NCI-H2029 treated with DMSO at 0.1 percent for 48 hours (cell line): ENCODE measurements around the gene MLLT3.

Experiments
- DNase-seq: peaks from one replicate; lab custom pipeline; 2025; lab: John Stamatoyannopoulos, UW

The MLLT3 gene

GRCh38 chr9:20624201-20625002, 2.1 kb upstream of the MLLT3 start:
- peak; percentile 18 for DNase-seq

- no peak for DNase-seq
Measured at GRCh38 chr9:20623748-20624124, 1.4 kb upstream of the MLLT3 start.

- no peak for DNase-seq
Measured at GRCh38 chr9:20623021-20623747, 885 bp upstream of the MLLT3 start.

GRCh38 chr9:20621471-20622329, 599 bp downstream of the MLLT3 start:
- no peak for DNase-seq

- DNase-seq, result no peak
Measured at GRCh38 chr9:20620650-20621470, 1.4 kb downstream of the MLLT3 start.

- no peak for DNase-seq
Measured at GRCh38 chr9:20619487-20620200, 2.7 kb downstream of the MLLT3 start.

- DNase-seq, result no peak
Measured at GRCh38 chr9:20618361-20618802, 3.9 kb downstream of the MLLT3 start.

- no peak for DNase-seq
Measured at GRCh38 chr9:20616808-20617207, 5.5 kb downstream of the MLLT3 start.

- DNase-seq, result no peak
Measured at GRCh38 chr9:20614602-20615216, 7.6 kb downstream of the MLLT3 start.

- DNase-seq, result no peak
Measured at GRCh38 chr9:20611691-20612287, 10.5 kb downstream of the MLLT3 start.

GRCh38 chr9:20610591-20610990, 11.7 kb downstream of the MLLT3 start:
- DNase-seq, result no peak

GRCh38 chr9:20608582-20608981, 13.7 kb downstream of the MLLT3 start:
- DNase-seq, result no peak

- no peak for DNase-seq
Measured at GRCh38 chr9:20606652-20607051, 15.6 kb downstream of the MLLT3 start.

- no peak for DNase-seq
Measured at GRCh38 chr9:20604562-20604961, 17.7 kb downstream of the MLLT3 start.

- DNase-seq, result no peak
Measured at GRCh38 chr9:20603524-20604268, 18.6 kb downstream of the MLLT3 start.

- DNase-seq, result no peak
Measured at GRCh38 chr9:20601292-20601691, 21.0 kb downstream of the MLLT3 start.

- no peak for DNase-seq
Measured at GRCh38 chr9:20599195-20599594, 23.1 kb downstream of the MLLT3 start.

GRCh38 chr9:20598367-20598766, 23.9 kb downstream of the MLLT3 start:
- no peak for DNase-seq

- no peak for DNase-seq
Measured at GRCh38 chr9:20597862-20598261, 24.4 kb downstream of the MLLT3 start.
